GM18519 (cell line): ENCODE data around the gene TMEM151B.

Source experiments
- ATAC-seq: cut with Tn5 transposase; IDR thresholded peaks from one replicate; pipeline ENCODE4 v1.9.1; 2021; ENCODE audit warnings: mild to moderate bottlenecking, moderate library complexity; ENCODE audit not compliant: unreplicated experiment, low FRiP score

Gene TMEM151B

GRCh38 chr6:44262467-44263353 lies 7.5 kb upstream of the TMEM151B start:
- ATAC-seq = no peak

DNA sequence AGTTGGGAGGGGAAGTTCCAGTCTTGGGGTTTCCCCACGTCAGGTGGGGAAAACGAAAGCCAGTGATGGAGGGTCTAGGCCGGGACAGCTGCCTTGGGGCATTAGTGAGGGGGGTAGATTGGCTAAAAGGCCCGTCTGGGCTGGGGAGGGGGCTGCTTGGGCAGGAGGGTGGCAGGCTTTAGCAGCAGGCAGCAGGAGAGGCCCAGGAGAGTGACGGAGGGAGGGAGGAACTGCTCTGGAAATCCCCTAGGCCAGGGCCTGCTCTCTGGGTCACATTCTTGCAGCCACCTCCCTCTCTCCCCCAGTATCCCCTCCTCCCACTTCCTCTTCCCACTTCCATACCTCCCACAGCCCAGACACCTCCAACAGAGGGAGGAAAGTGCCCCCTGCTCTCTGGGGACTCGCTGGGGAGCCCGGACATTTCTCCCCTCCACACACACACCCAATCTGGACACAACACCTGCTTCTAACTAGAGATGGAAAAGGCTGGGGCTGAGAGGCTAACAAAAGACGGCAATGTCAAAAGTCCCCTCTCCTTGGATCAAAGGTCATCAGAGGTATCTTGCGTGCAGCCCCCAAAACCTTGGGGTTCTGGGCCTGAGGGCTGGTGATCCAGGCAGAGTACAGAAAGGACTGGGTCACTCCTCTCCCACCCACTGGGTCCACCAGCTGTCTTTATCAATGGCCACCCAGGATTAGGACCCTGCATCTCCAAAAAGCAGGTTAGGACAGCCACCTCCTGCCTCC lies 6.7 kb upstream of the TMEM151B start:
- ATAC-seq = no peak

DNA sequence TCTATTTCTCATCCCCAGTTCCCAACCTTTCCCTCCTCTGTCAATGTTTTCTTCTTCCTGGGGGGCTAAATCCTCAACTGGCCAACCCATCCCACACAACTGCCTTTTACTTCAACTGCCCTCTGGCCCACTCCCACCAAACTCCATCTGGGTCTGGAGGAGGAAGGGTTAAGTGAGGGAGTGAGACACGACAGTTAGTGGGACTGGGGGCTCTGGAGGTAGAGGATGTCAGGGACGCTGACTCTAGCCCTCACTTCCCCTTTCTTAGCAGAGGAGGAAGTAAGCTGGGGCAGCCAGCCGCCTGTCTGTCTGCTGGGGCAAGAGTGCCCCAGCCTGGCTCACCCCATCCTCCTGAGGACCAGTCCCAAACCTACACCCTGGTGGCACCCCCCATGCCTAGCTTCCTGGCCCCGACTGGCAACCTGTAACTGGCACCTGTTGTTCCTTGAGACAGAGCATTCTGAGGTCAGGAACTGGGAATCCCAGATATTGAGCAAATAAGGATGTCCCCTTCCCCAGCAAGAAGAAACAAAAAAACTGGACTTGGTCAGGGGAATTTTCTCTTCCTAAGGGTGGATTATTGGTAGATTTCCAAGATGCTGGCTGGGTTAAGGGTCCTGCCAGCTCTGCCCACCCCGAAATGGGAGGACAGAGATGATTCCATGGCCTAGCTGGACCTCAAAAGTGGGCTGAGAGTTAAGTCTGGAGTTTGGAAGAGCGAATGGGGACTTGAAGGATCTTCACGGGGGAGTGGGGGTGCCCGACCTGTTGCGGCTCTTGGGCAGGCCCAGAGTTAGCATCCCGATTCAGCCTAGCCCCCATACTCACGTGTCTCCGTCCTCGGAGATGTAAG lies 5.9 kb upstream of the TMEM151B start:
- no peak for ATAC-seq

- ATAC-seq = no peak
These were observed 5.1 kb upstream of the TMEM151B start, which contains the start of gene NFKBIE for GRCh38 chr6:44265007-44265721. NFKBIE (minus strand) TSS chr6:44265551; CDS start chr6:44265346, 205 bp downstream.

GRCh38 chr6:44265722-44266233 lies 4.5 kb upstream of the TMEM151B start:
- no peak for ATAC-seq

GRCh38 chr6:44266347-44266746 lies 3.9 kb upstream of the TMEM151B start:
- no peak for ATAC-seq

- no peak for ATAC-seq
These were observed 3.0 kb upstream of the TMEM151B start for GRCh38 chr6:44267252-44267651.

GRCh38 chr6:44268095-44268628 lies 2.1 kb upstream of the TMEM151B start:
- ATAC-seq = no peak

- ATAC-seq = no peak
These were observed 901 bp upstream of the TMEM151B start for GRCh38 chr6:44269178-44269920.

DNA sequence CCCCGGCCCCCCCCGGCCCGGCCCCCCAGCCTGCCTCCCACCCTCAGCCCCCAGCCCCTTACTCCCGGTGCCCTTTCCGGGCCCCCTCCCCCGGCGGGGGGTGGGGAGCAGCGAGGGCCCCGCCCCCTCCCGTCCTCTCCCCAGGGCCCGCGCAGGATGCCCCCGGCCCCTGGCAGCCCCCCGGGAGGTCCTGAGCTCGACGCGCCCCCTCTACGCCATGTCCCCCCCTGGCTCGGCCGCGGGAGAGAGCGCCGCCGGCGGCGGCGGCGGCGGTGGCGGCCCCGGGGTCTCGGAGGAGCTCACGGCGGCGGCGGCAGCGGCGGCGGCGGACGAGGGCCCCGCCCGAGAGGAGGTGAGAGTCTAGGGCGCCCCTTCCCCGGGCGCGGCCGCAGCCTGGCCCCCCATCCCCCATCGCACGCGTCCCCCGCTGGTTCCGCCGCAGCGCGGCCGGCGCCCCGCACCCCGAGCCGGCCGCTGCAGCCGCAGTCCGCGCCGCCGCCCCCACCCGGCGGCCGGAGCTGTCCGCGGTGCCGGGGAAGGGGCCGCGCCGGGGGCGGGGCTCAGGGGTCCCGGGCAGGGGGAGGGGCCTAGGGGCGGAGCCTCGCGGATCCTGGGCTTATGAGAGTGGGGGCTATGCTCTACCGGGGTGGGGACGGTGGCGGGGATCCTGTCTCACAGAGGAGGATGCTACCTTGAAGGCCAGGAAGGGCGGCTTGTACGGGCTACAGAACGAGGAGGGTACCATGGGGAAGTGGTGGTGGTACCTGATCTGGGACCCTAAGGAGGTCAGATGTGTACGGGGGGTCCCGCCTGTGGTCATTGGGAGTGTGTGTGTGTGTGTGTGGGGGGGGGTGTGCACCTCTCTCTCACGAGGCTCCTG lies 516 bp downstream of the TMEM151B start:
- ATAC-seq = no peak

- no peak for ATAC-seq
These were observed 1.1 kb downstream of the TMEM151B start for GRCh38 chr6:44271406-44271723.

DNA sequence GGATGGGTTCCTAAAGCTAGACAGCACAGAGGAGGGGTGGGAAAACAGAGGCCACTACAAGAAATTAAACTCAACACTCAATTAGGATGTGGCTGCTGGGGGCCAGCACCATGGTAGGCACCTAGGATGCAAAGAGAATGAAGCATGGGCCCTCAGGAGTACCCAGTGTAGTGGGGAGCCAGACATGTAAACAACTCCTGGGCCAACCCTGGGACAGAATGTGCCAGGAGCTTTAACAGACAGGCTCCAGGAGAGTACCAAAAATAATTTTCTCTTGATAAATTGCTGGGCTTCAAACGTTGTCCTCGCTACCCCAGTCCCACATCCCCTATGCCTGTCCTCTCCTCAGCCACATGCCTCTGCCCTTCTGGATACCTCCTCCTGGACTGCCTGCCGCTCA lies 1.7 kb downstream of the TMEM151B start:
- no peak for ATAC-seq

- ATAC-seq = no peak
These were observed 2.3 kb downstream of the TMEM151B start for GRCh38 chr6:44272529-44272928.

GRCh38 chr6:44272999-44273566 lies 2.8 kb downstream of the TMEM151B start:
- no peak for ATAC-seq

GRCh38 chr6:44273617-44274016 lies 3.4 kb downstream of the TMEM151B start:
- no peak for ATAC-seq

DNA sequence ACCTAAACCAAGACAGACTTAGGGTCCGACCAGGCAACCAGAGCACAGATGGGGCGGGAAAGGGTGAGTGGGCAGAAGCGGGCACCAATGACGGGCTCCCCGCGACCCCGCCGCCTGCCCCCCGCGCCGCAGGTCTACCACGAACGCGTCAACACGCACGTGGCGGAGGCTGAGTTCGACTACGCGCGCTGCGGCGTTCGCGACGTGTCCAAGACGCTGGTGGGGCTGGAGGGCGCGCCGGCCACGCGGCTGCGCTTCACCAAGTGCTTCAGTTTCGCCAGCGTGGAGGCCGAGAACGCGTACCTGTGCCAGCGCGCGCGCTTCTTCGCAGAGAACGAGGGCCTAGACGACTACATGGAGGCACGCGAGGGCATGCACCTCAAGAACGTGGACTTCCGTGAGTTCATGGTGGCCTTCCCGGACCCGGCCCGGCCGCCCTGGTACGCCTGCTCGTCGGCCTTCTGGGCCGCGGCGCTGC lies 5.1 kb downstream of the TMEM151B start:
- ATAC-seq = no peak

DNA sequence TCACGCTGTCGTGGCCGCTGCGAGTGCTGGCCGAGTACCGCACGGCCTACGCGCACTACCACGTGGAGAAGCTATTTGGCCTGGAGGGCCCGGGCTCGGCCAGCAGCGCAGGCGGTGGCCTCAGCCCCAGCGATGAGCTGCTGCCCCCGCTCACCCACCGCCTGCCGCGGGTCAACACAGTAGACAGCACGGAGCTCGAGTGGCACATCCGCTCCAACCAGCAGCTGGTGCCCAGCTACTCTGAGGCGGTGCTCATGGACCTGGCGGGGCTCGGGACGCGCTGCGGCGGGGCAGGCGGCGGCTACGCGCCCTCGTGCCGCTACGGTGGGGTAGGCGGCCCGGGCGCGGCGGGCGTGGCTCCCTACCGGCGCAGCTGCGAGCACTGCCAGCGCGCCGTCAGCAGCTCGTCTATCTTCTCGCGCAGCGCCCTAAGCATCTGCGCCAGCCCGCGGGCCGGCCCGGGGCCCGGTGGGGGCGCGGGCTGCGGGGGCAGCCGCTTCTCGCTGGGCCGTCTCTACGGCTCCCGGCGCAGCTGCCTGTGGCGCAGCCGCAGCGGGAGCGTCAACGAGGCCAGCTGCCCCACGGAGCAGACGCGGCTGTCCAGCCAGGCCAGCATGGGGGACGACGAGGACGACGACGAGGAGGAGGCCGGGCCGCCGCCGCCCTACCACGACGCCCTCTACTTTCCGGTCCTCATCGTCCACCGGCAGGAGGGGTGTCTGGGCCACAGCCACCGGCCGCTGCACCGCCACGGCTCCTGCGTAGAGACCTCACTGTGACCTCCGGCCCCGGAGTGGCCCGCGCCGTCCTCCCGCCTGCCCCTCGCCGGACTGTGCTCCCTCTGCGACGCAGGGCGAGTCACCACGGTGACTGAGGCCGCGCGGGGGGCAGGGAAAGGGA lies 5.7 kb downstream of the TMEM151B start:
- ATAC-seq = no peak
